GM18870 (cell line): ENCODE results near the gene XYLB.
A peak's percentile ranks its signal among the peaks of the same experiment; 100 is the strongest.
"Not testable (repeated sequence)": the region's sequence is repeated elsewhere in the genome, so short reads cannot be mapped to it uniquely, and the experiment has no call there.

Experiments used
- ATAC-seq: cut with Tn5 transposase; IDR thresholded peaks from one replicate; pipeline ENCODE4 v1.9.1; 2021; ENCODE audit warnings: moderate library complexity; ENCODE audit not compliant: unreplicated experiment

XYLB gene

GRCh38 chr3:38320638-38321037 lies 25.9 kb upstream of the XYLB start:
- ATAC-seq, result not testable (repeated sequence)

- ATAC-seq, result no peak
These were observed 23.5 kb upstream of the XYLB start for GRCh38 chr3:38323060-38323459.

GRCh38 chr3:38325256-38325655 lies 21.3 kb upstream of the XYLB start:
- ATAC-seq, result no peak

GRCh38 chr3:38327335-38328009 lies 19.1 kb upstream of the XYLB start:
- no peak for ATAC-seq

- no peak for ATAC-seq
These were observed 15.1 kb upstream of the XYLB start for GRCh38 chr3:38331257-38332022.

GRCh38 chr3:38332201-38332600 lies 14.4 kb upstream of the XYLB start:
- no peak for ATAC-seq

- ATAC-seq, result no peak
These were observed 12.2 kb upstream of the XYLB start for GRCh38 chr3:38334142-38335055.

GRCh38 chr3:38335263-38335662 lies 11.3 kb upstream of the XYLB start:
- ATAC-seq, result no peak

GRCh38 chr3:38337703-38338102 lies 8.9 kb upstream of the XYLB start:
- no peak for ATAC-seq

GRCh38 chr3:38343797-38344594 lies 2.6 kb upstream of the XYLB start:
- no peak for ATAC-seq

- ATAC-seq, result peak; percentile 36
These were observed 552 bp upstream of the XYLB start for GRCh38 chr3:38345879-38346586.

- no peak for ATAC-seq
These were observed 1.0 kb downstream of the XYLB start for GRCh38 chr3:38347421-38348200.

- no peak for ATAC-seq
These were observed 2.3 kb downstream of the XYLB start for GRCh38 chr3:38348903-38349302.

- ATAC-seq, result no peak
These were observed 3.2 kb downstream of the XYLB start for GRCh38 chr3:38349684-38350359.

- ATAC-seq, result no peak
These were observed 6.6 kb downstream of the XYLB start for GRCh38 chr3:38353151-38353550.

GRCh38 chr3:38354588-38355330 lies 8.2 kb downstream of the XYLB start:
- ATAC-seq, result no peak

GRCh38 chr3:38359038-38359437 lies 12.5 kb downstream of the XYLB start:
- no peak for ATAC-seq

- no peak for ATAC-seq
These were observed 13.8 kb downstream of the XYLB start for GRCh38 chr3:38360345-38360744.
